HCT116 (cell line): ENCODE data around the gene BRDT. TPM values are rescaled to one million over a fixed set of nuclear protein-coding genes. Genes with fewer than 3 reads are reported as not detected.

Experiments used
- ATAC-seq: fragments of 200-7000 bp; cut with Tn5 transposase; 2 replicates; pipeline ENCODE4 v1.9.1; 2020; ENCODE audit warnings: mild to moderate bottlenecking, moderate library complexity
- BruUV-seq: library from RNA; stranded (reverse); fragments of 400-500 nt; replicated peaks from 2 replicates; lab custom pipeline; 2021; lab: Mats Ljungman, UMichigan
- CTCF ChIA-PET: fragments of 300-600 bp; sonication (Branson Sonifier 250); formaldehyde crosslinking; loops from one replicate; lab custom pipeline; 2021; ENCODE audit warnings: antibody characterized with exemption; lab: Charles Lee
- POLR2A ChIA-PET: fragments of 300-600, 350-600 bp; sonication (Branson Sonifier 250); formaldehyde crosslinking; loops from one replicate; lab custom pipeline; 2021; ENCODE audit warnings: antibody characterized with exemption; lab: Charles Lee
- RAD21 ChIA-PET, 2 experiments: fragments of 300-600 bp; sonication (Branson Sonifier 250); formaldehyde crosslinking; loops; one replicate each; lab custom pipeline; 2023; ENCODE audit warnings: low total read pairs in 2 of 2; ENCODE audit not compliant: uncharacterized antibody in 2 of 2, unreplicated experiment in 2 of 2, low non-redundant PET in 1 of 2; lab: Charles Lee
- DNase-seq: peaks from one replicate; pipeline ENCODE4 v3.0.0-alpha.2; 2010; ENCODE audit warnings: low read depth, low spot score
- H2AFZ ChIP-seq: fragments of 200-600 bp; shearing (Covaris generic), sonication (generic); 2 replicates; pipeline ENCODE4 v1.6.1; 2017; ENCODE audit warnings: low read depth, mixed run types, mixed read lengths, antibody characterized with exemption, low read length; ENCODE audit not compliant: poor library complexity, severe bottlenecking
- H3K27ac ChIP-seq: 2 replicates; pipeline ENCODE4 v1.5.1; 2012; ENCODE audit warnings: low read depth, low read length
- H3K27me3 ChIP-seq: fragments of 200-600 bp; sonication (generic); 2 replicates; pipeline ENCODE4 v1.6.1; 2016; ENCODE audit warnings: mixed run types, low read length, mixed read lengths; ENCODE audit not compliant: insufficient read depth
- H3K36me3 ChIP-seq, 2 experiments: fragments of 200-500 bp in 1 of 2; fragments of 200-600 bp in 1 of 2; sonication (Bioruptor generic) in 1 of 2; sonication (generic) in 1 of 2; 2 replicates each; pipeline versions ENCODE4 v1.5.1 to v1.6.1; 2014 to 2016; ENCODE audit warnings: low read length in 2 of 2, inconsistent platforms in 1 of 2, mixed read lengths in 1 of 2, mixed run types in 1 of 2; ENCODE audit not compliant: insufficient read depth in 2 of 2, control insufficient read depth in 1 of 2
- H3K4me1 ChIP-seq, 2 experiments: fragments of 200-600 bp in 1 of 2; sonication (generic) in 1 of 2; 2 replicates each; pipeline versions ENCODE4 v1.5.1 to v1.6.1; 2012 to 2017; ENCODE audit warnings: low read length in 2 of 2, inconsistent platforms in 1 of 2, mild to moderate bottlenecking in 1 of 2, mixed read lengths in 1 of 2, mixed run types in 1 of 2, moderate library complexity in 1 of 2; ENCODE audit not compliant: insufficient read depth in 2 of 2, control insufficient read depth in 1 of 2
- H3K4me2 ChIP-seq: fragments of 200-600 bp; sonication (generic); 2 replicates; pipeline ENCODE4 v1.6.1; 2017; ENCODE audit warnings: mixed run types, low read length, mixed read lengths
- H3K4me3 ChIP-seq, 2 experiments: fragments of 200-600 bp in 1 of 2; sonication (generic) in 1 of 2; replicated peaks in 1 of 2; 2 replicates each; pipeline ENCODE4 v1.5.1; 2011 to 2016; ENCODE audit warnings: low read length in 2 of 2, control low read depth in 1 of 2, low read depth in 1 of 2, mild to moderate bottlenecking in 1 of 2, mixed read lengths in 1 of 2, mixed run types in 1 of 2
- H3K79me2 ChIP-seq: fragments of 200-600 bp; sonication (generic); 2 replicates; pipeline ENCODE4 v1.6.1; 2017; ENCODE audit warnings: mild to moderate bottlenecking, mixed run types, low read length, moderate library complexity, mixed read lengths; ENCODE audit not compliant: insufficient read depth
- H3K9ac ChIP-seq: fragments of 200-600 bp; sonication (generic); 2 replicates; pipeline ENCODE4 v1.6.1; 2016; ENCODE audit warnings: low read length, mixed read lengths
- H3K9me2 ChIP-seq: fragments of 200-600 bp; sonication (generic), shearing (Covaris generic); 2 replicates; pipeline ENCODE4 v1.6.1; 2017; ENCODE audit warnings: mixed run types, mild to moderate bottlenecking, moderate library complexity; ENCODE audit not compliant: insufficient read depth
- H3K9me3 ChIP-seq, 2 experiments: fragments of 200-500 bp in 1 of 2; fragments of 200-600 bp in 1 of 2; sonication (Bioruptor generic) in 1 of 2; sonication (generic) in 1 of 2; 2 replicates each; pipeline ENCODE4 v1.6.1; 2014 to 2017; ENCODE audit warnings: low read length in 2 of 2, mixed read lengths in 2 of 2, inconsistent platforms in 1 of 2, low read depth in 1 of 2, mild to moderate bottlenecking in 1 of 2, mixed run types in 1 of 2, moderate library complexity in 1 of 2; ENCODE audit not compliant: control insufficient read depth in 1 of 2, insufficient read depth in 1 of 2
- H4K20me1 ChIP-seq: fragments of 200-600 bp; sonication (generic), shearing (Covaris generic); 2 replicates; pipeline ENCODE4 v1.6.1; 2017; ENCODE audit warnings: mixed run types, mild to moderate bottlenecking, moderate library complexity; ENCODE audit not compliant: insufficient read depth
- CBX3 ChIP-seq: IDR thresholded peaks from 2 replicates; pipeline ENCODE4 v1.6.1; 2012; ENCODE audit warnings: low read depth
- CEBPB ChIP-seq: IDR thresholded peaks from 2 replicates; pipeline ENCODE4 v1.6.1; 2012; ENCODE audit warnings: low read depth
- CTCF ChIP-seq, 3 experiments: fragments of 200-600 bp in 1 of 3; sonication (generic) in 1 of 3; IDR thresholded peaks in 2 of 3; conservative IDR thresholded peaks in 1 of 3; 2 replicates each; pipeline ENCODE4 v1.5.1; 2012 to 2017; ENCODE audit warnings: low read depth in 2 of 3, low read length in 2 of 3, antibody characterized with exemption in 1 of 3, borderline replicate concordance in 1 of 3, control low read depth in 1 of 3, mild to moderate bottlenecking in 1 of 3, mixed read lengths in 1 of 3, mixed run types in 1 of 3, moderate library complexity in 1 of 3; ENCODE audit not compliant: insufficient read depth in 1 of 3
- EZH2 ChIP-seq: fragments of 200-600 bp; sonication (generic); IDR thresholded peaks from 2 replicates; pipeline ENCODE4 v1.6.1; 2017; ENCODE audit warnings: antibody characterized with exemption, mixed run types
- FOSL1 ChIP-seq: IDR thresholded peaks from 2 replicates; pipeline ENCODE4 v1.6.1; 2012; ENCODE audit warnings: low read depth
- POLR2A ChIP-seq: IDR thresholded peaks from 2 replicates; pipeline ENCODE4 v1.7.0; 2011; ENCODE audit warnings: borderline replicate concordance; ENCODE audit not compliant: insufficient read depth, insufficient read length; ENCODE audit errors: extremely low read depth
- POLR2AphosphoS5 ChIP-seq: IDR thresholded peaks from 2 replicates; pipeline ENCODE4 v1.6.1; 2011; ENCODE audit warnings: mild to moderate bottlenecking, low read depth, low read length, moderate library complexity
- TCF7L2 ChIP-seq: IDR thresholded peaks from 2 replicates; pipeline ENCODE4 v1.7.0; 2011; ENCODE audit warnings: borderline replicate concordance, inconsistent platforms; ENCODE audit not compliant: insufficient read depth, insufficient read length; ENCODE audit errors: extremely low read depth
- ZNF274 ChIP-seq: fragments of 200-500 bp; sonication (Bioruptor generic); IDR thresholded peaks from 2 replicates; pipeline ENCODE4 v1.6.1; 2014; ENCODE audit warnings: mild to moderate bottlenecking, low read depth, low read length, inconsistent platforms
- intact Hi-C: fragments of 100-400 bp; cut with micrococcal nuclease; formaldehyde crosslinking; loops from 2 replicates; pipeline ENCODE4 v1.10.0; 2022
- total RNA-seq: library from RNA; stranded (reverse); gene quantifications from one replicate; pipeline ENCODE4 v1.2.1, GENCODE V29; 2021; ENCODE audit not compliant: unreplicated experiment

Gene BRDT
- total RNA-seq, 1 experiment from 2014 or later = not detected

- no peak overlapping the region for H3K9ac ChIP-seq
- H3K9me2 ChIP-seq = no peaks in the 10 kb centered on the region
- no peaks in the 10 kb centered on the region for H3K9me3 ChIP-seq
- no TSS peak for BruUV-seq
- RAD21 ChIA-PET = no interaction called here
- no peak overlapping the region for H3K27ac ChIP-seq
- H2AFZ ChIP-seq = no peak overlapping the region
- H4K20me1 ChIP-seq = no peaks in the 10 kb centered on the region
- POLR2A ChIA-PET = no interaction called here
- H3K4me1 ChIP-seq = no peaks in the 10 kb centered on the region
- H3K4me3 ChIP-seq = no peak overlapping the region
- no peaks in the 10 kb centered on the region for H3K36me3 ChIP-seq
- intact Hi-C loops = no loop called here
- ATAC-seq (no peak), DNase-seq (no peak)
- CTCF ChIA-PET = no interaction called here
- TF ChIP-seq POLR2A (no peak), CEBPB (no peak), CTCF (IDR thresholded peaks at IDR 0.05 in 2 of 3, conservative IDR thresholded peaks at IDR 0.05 in 1 of 3; ENCODE audit: borderline replicate concordance in 1 of 3, insufficient read depth in 1 of 3, low read depth in 2 of 3, low read length in 2 of 3) (no peak), POLR2AphosphoS5 (no peak), EZH2 (no peak), TCF7L2 (no peak), CBX3 (no peak)
- H3K27me3 ChIP-seq = no peaks in the 10 kb centered on the region
- H3K4me2 ChIP-seq = no peak overlapping the region
- H3K79me2 ChIP-seq = no peaks in the 10 kb centered on the region
These were observed 89.6 kb downstream of the BRDT start for GRCh38 chr1:92038695-92039346.

- ATAC-seq (no peak), DNase-seq (no peak)
- no peaks in the 10 kb centered on the region for H3K27me3 ChIP-seq
- H3K79me2 ChIP-seq = no peaks in the 10 kb centered on the region
- RAD21 ChIA-PET = no interaction called here
- no peak overlapping the region for H3K9ac ChIP-seq
- no peak for TF ChIP-seq ZNF274
- TF ChIP-seq FOSL1 = no peak
- TF ChIP-seq POLR2A = no peak
- no peak overlapping the region for H3K4me2 ChIP-seq
- no TSS peak for BruUV-seq
- POLR2A ChIA-PET = no interaction called here
- no peaks in the 10 kb centered on the region for H3K9me2 ChIP-seq
- intact Hi-C loops = no loop called here
- H3K4me3 ChIP-seq = no peak overlapping the region
- H3K36me3 ChIP-seq = no peaks in the 10 kb centered on the region
- no peak overlapping the region for H2AFZ ChIP-seq
- CTCF ChIA-PET = no interaction called here
- no peaks in the 10 kb centered on the region for H4K20me1 ChIP-seq
- no peaks in the 10 kb centered on the region for H3K9me3 ChIP-seq
- no peaks in the 10 kb centered on the region for H3K4me1 ChIP-seq
- H3K27ac ChIP-seq = no peak overlapping the region
These were observed 91.8 kb downstream of the BRDT start for GRCh38 chr1:92040971-92041370.
